SK-N-SH treated with all-trans-retinoic acid at 6 μM for 48 hours (cell line): Measurements from ENCODE around the gene AGPAT4.

ENCODE experiments used
- ATAC-seq: fragments of 200-7000 bp; cut with Tn5 transposase; 3 replicates; pipeline ENCODE4 v1.9.1; 2020; ENCODE audit warnings: mild to moderate bottlenecking, moderate library complexity
- ARNTL ChIP-seq: fragments of 450-650 bp; formaldehyde crosslinking; IDR thresholded peaks from 2 replicates; pipeline ENCODE4 v1.5.0; 2020; ENCODE audit warnings: low read depth, mild to moderate bottlenecking, moderate library complexity, borderline replicate concordance
- BACH2 ChIP-seq: fragments of 250-450 bp; sonication (Bioruptor Pico); IDR thresholded peaks from 2 replicates; pipeline ENCODE4 v1.9.0; 2021; ENCODE audit warnings: mild to moderate bottlenecking, borderline replicate concordance
- CSDC2 ChIP-seq: fragments of 250-450 bp; sonication (Bioruptor Pico); IDR thresholded peaks from 2 replicates; pipeline ENCODE4 v1.5.0; 2020; ENCODE audit warnings: mild to moderate bottlenecking, moderate library complexity
- CSRNP3 ChIP-seq: fragments of 250-450 bp; sonication (Bioruptor Pico); IDR thresholded peaks from 2 replicates; pipeline ENCODE4 v1.5.1; 2021; ENCODE audit warnings: mild to moderate bottlenecking, moderate library complexity
- ESRRG ChIP-seq: fragments of 250-450 bp; sonication (Bioruptor Pico); IDR thresholded peaks from 2 replicates; pipeline ENCODE4 v1.6.1; 2021; ENCODE audit warnings: mild to moderate bottlenecking
- GLIS3 ChIP-seq: fragments of 250-450 bp; sonication (Bioruptor Pico); IDR thresholded peaks from 2 replicates; pipeline ENCODE4 v1.5.0; 2020; ENCODE audit warnings: mild to moderate bottlenecking, moderate library complexity
- ISL1 ChIP-seq: fragments of 250-450 bp; sonication (Bioruptor Pico); IDR thresholded peaks from 2 replicates; pipeline ENCODE4 v2.1.2; 2022; ENCODE audit warnings: mild to moderate bottlenecking, moderate library complexity
- POU6F1 ChIP-seq: fragments of 250-450 bp; sonication (Bioruptor Pico); IDR thresholded peaks from 2 replicates; pipeline ENCODE4 v1.8.0; 2021; ENCODE audit warnings: low read depth, mild to moderate bottlenecking, moderate library complexity, borderline replicate concordance
- PPARA ChIP-seq: fragments of 250-450 bp; sonication (Bioruptor Pico); IDR thresholded peaks from 2 replicates; pipeline ENCODE4 v1.5.0; 2020; ENCODE audit warnings: mild to moderate bottlenecking, borderline replicate concordance
- RARB ChIP-seq: fragments of 250-450 bp; sonication (Bioruptor Pico); IDR thresholded peaks from 2 replicates; pipeline ENCODE4 v1.8.0; 2021; ENCODE audit warnings: mild to moderate bottlenecking, moderate library complexity
- SNAI2 ChIP-seq: fragments of 250-450 bp; sonication (Bioruptor Pico); IDR thresholded peaks from 2 replicates; pipeline ENCODE4 v1.5.0; 2020; ENCODE audit warnings: mild to moderate bottlenecking, moderate library complexity
- TCF4 ChIP-seq: fragments of 250-450 bp; sonication (Bioruptor Pico); IDR thresholded peaks from 2 replicates; pipeline ENCODE4 v1.8.0; 2021; ENCODE audit warnings: mild to moderate bottlenecking, moderate library complexity, borderline replicate concordance
- TOX ChIP-seq: fragments of 250-450 bp; sonication (Bioruptor Pico); IDR thresholded peaks from 2 replicates; pipeline ENCODE4 v1.8.0; 2021; ENCODE audit warnings: mild to moderate bottlenecking, moderate library complexity, borderline replicate concordance
- TSHZ2 ChIP-seq: fragments of 250-450 bp; sonication (Bioruptor Pico); IDR thresholded peaks from 2 replicates; pipeline ENCODE4 v1.5.0; 2020; ENCODE audit warnings: mild to moderate bottlenecking, moderate library complexity
- ZFP3 ChIP-seq: fragments of 250-450 bp; sonication (Bioruptor Pico); IDR thresholded peaks from 2 replicates; pipeline ENCODE4 v1.5.0; 2020; ENCODE audit warnings: mild to moderate bottlenecking, moderate library complexity
- ZFP30 ChIP-seq: fragments of 450-650 bp; formaldehyde crosslinking; IDR thresholded peaks from 2 replicates; pipeline ENCODE4 v1.5.0; 2022; ENCODE audit warnings: mild to moderate bottlenecking, moderate library complexity
- ZNF70 ChIP-seq: fragments of 450-650 bp; formaldehyde crosslinking; IDR thresholded peaks from 2 replicates; pipeline ENCODE4 v1.5.0; 2020; ENCODE audit warnings: mild to moderate bottlenecking, moderate library complexity
- ZNF8 ChIP-seq: fragments of 450-650 bp; formaldehyde crosslinking; IDR thresholded peaks from 2 replicates; pipeline ENCODE4 v1.5.0; 2020; ENCODE audit warnings: mild to moderate bottlenecking, moderate library complexity
- TF ChIP-seq, protein P1 (sequence below): fragments of 250-450 bp; sonication (Bioruptor Pico); IDR thresholded peaks from 2 replicates; pipeline ENCODE4 v1.8.0; 2020; ENCODE audit warnings: mild to moderate bottlenecking, moderate library complexity, borderline replicate concordance
- TF ChIP-seq, protein P2 (sequence below): fragments of 250-450 bp; sonication (Bioruptor Pico); IDR thresholded peaks from 2 replicates; pipeline ENCODE4 v1.5.1; 2020; ENCODE audit warnings: low read depth, mild to moderate bottlenecking, moderate library complexity

The AGPAT4 gene

GRCh38 chr6:161101517-161101916 lies 172.3 kb downstream of the AGPAT4 start:
- TF ChIP-seq CSDC2 (CRISPR knock-in tag) = no peak
- TF ChIP-seq TCF4 (CRISPR knock-in tag) = no peak
- no peak for TF ChIP-seq ZFP3
- no peak for TF ChIP-seq SNAI2
- no peak for TF ChIP-seq ARNTL
- no peak for TF ChIP-seq ZFP30
- TF ChIP-seq, protein P1, sequence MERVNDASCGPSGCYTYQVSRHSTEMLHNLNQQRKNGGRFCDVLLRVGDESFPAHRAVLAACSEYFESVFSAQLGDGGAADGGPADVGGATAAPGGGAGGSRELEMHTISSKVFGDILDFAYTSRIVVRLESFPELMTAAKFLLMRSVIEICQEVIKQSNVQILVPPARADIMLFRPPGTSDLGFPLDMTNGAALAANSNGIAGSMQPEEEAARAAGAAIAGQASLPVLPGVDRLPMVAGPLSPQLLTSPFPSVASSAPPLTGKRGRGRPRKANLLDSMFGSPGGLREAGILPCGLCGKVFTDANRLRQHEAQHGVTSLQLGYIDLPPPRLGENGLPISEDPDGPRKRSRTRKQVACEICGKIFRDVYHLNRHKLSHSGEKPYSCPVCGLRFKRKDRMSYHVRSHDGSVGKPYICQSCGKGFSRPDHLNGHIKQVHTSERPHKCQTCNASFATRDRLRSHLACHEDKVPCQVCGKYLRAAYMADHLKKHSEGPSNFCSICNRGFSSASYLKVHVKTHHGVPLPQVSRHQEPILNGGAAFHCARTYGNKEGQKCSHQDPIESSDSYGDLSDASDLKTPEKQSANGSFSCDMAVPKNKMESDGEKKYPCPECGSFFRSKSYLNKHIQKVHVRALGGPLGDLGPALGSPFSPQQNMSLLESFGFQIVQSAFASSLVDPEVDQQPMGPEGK (CRISPR knock-in tag) = no peak
- TF ChIP-seq ISL1 (CRISPR knock-in tag) = no peak
- TF ChIP-seq ESRRG = no peak
- TF ChIP-seq, protein P2, sequence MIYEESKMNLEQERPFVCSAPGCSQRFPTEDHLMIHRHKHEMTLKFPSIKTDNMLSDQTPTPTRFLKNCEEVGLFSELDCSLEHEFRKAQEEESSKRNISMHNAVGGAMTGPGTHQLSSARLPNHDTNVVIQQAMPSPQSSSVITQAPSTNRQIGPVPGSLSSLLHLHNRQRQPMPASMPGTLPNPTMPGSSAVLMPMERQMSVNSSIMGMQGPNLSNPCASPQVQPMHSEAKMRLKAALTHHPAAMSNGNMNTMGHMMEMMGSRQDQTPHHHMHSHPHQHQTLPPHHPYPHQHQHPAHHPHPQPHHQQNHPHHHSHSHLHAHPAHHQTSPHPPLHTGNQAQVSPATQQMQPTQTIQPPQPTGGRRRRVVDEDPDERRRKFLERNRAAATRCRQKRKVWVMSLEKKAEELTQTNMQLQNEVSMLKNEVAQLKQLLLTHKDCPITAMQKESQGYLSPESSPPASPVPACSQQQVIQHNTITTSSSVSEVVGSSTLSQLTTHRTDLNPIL (CRISPR knock-in tag) = no peak
- TF ChIP-seq GLIS3 (CRISPR knock-in tag) = no peak
- no peak for TF ChIP-seq TSHZ2
- no peak for TF ChIP-seq RARB (CRISPR knock-in tag)
- TF ChIP-seq BACH2 (CRISPR knock-in tag) = no peak
- TF ChIP-seq CSRNP3 (CRISPR knock-in tag) = no peak
- TF ChIP-seq ZNF70 (CRISPR knock-in tag) = no peak
- no peak for TF ChIP-seq POU6F1
- TF ChIP-seq ZNF8 = no peak
- peak; percentile 65; the same call in 2 of the 3 replicates for ATAC-seq

DNA sequence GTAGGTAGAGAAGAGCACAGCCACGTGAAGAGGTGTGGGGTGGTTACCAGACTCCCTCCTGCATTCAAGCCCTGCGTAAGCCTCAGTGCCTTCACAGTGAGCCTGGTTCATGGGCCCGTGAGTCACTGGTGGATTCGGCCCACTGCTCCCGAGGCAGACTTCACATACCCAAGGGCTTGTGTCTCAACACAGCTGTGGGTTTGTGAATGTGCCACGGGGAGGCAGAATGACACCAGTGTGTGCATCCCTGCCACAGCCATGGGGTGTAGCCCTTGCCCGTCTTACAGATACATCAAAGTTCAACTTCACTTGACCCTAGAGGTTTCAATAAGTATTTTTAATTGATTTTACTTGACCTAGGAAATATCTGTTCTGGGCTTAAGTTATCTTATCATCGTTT lies 173.8 kb downstream of the AGPAT4 start:
- ATAC-seq = no peak
- no peak for TF ChIP-seq ZNF8
- TF ChIP-seq ARNTL = no peak
- no peak for TF ChIP-seq ZNF70 (CRISPR knock-in tag)
- TF ChIP-seq SNAI2 = no peak
- TF ChIP-seq POU6F1 = no peak
- no peak for TF ChIP-seq PPARA
- TF ChIP-seq ZFP3 = no peak
- no peak for TF ChIP-seq TOX (CRISPR knock-in tag)
- TF ChIP-seq ESRRG = no peak
- no peak for TF ChIP-seq TSHZ2
- TF ChIP-seq, protein P1 (CRISPR knock-in tag) = no peak
- no peak for TF ChIP-seq ZFP30
- TF ChIP-seq, protein P2 (CRISPR knock-in tag) = no peak
- TF ChIP-seq CSRNP3 (CRISPR knock-in tag) = no peak
